MM.1S (cell line): Measurements from ENCODE around the gene EMILIN1.

Experiments used
- EZH2 ChIP-seq: fragments of 300-600 bp; sonication (generic); optimal IDR thresholded peaks from 2 replicates; pipeline ENCODE3; 2017; ENCODE audit warnings: low read depth, mild to moderate bottlenecking, antibody characterized with exemption, low read length, mixed read lengths
- EZH2phosphoT487 ChIP-seq: fragments of 300-600 bp; sonication (generic); IDR thresholded peaks from 2 replicates; pipeline ENCODE4 v1.6.1; 2018; ENCODE audit warnings: antibody characterized with exemption, low read length
- TF ChIP-seq, protein P1 (sequence below): fragments of 300-600 bp; sonication (generic); IDR thresholded peaks from 2 replicates; pipeline ENCODE4 v1.5.1; 2016; ENCODE audit warnings: antibody characterized with exemption, low read length, mixed read lengths

DNA sequence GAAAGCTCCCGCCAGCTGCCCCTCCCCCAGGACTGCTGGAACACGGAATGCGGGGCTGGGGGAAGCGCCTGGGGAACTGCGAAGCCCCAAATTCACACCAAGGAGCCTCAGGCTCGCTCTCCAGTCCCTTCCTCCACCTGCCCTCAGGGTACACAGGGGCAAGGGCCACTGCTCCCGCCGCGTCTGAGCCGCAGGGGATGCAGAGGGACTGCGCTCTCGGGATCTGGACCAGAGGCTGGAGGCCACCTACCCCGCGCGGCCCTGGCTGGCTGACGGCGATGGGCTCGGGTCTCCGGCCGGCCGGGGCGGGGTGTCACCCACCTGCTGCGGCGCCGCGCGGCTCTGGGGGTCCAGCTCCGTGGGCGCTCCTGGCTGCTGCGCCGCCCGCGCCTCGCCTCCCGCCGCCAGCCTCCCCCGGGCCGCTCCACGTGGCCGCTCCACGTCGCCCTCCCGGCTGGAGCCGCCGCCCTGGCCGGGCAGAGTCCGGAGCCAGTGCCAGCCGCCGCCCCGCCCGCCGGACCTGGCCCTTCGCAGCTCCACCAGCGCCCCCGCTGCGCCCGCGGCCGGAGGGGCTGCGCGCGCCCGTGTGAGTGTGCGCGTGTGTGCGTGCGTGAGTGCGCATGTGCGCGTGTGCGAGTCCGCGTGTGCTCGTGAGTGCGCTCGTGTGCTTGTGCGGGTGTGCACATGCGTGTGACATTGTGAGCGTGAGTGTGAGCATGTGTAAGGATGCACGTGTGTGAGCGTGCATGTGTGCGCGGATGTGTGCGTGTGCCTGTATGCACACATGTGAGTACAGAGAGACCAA, 40.3 kb downstream of the EMILIN1 start, which contains the start of gene CGREF1:
- TF ChIP-seq, protein P1, sequence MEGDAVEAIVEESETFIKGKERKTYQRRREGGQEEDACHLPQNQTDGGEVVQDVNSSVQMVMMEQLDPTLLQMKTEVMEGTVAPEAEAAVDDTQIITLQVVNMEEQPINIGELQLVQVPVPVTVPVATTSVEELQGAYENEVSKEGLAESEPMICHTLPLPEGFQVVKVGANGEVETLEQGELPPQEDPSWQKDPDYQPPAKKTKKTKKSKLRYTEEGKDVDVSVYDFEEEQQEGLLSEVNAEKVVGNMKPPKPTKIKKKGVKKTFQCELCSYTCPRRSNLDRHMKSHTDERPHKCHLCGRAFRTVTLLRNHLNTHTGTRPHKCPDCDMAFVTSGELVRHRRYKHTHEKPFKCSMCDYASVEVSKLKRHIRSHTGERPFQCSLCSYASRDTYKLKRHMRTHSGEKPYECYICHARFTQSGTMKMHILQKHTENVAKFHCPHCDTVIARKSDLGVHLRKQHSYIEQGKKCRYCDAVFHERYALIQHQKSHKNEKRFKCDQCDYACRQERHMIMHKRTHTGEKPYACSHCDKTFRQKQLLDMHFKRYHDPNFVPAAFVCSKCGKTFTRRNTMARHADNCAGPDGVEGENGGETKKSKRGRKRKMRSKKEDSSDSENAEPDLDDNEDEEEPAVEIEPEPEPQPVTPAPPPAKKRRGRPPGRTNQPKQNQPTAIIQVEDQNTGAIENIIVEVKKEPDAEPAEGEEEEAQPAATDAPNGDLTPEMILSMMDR, result no peak
- TF ChIP-seq EZH2 (no peak), EZH2phosphoT487 (no peak)
